ENCODE measurements around the gene RNMT. TPM values are rescaled to one million over a fixed set of nuclear protein-coding genes. Genes with fewer than 3 reads are reported as not detected.

Gene RNMT
- total RNA-seq = 19.5 and 31.6 TPM in 2 replicates

GRCh38 chr18:13726232-13726971, at the start of gene RNMT, which contains the start of gene FAM210A:
TSS of gene RNMT (plus strand) at chr18:13726673. CDS start at chr18:13731518, 4,845 bp downstream.
TSS of gene FAM210A (minus strand) at chr18:13726558. CDS start at chr18:13682077, 44,481 bp downstream.

Other genes starting within 250 kb of the RNMT start
- 22.0 and 28.3 TPM in 2 replicates for gene FAM210A, start 115 bp upstream of the RNMT start, total RNA-seq
- not detected in 2 replicates for gene MC5R, start 97.5 kb downstream of the RNMT start, total RNA-seq
- not detected in 2 replicates for gene MC2R, start 188.9 kb downstream of the RNMT start, total RNA-seq

Data from smooth muscle cell of trachea (primary cell).